Brain microvascular endothelial cell (primary cell): ENCODE results near the gene HNRNPUL2.
A peak's percentile ranks its signal among the peaks of the same experiment; 100 is the strongest.
"Not testable (repeated sequence)": the region's sequence is repeated elsewhere in the genome, so short reads cannot be mapped to it uniquely, and the experiment has no call there.

ENCODE experiments used
- DNase-seq: peaks from one replicate; pipeline ENCODE4 v3.0.0-alpha.2; 2020
- H3K27ac ChIP-seq: fragments of 250-450 bp; sonication (Bioruptor Pico); 2 replicates; pipeline ENCODE4 v1.5.1; 2020; ENCODE audit warnings: mild to moderate bottlenecking, moderate library complexity
- H3K27me3 ChIP-seq: fragments of 250-450 bp; sonication (Bioruptor Pico); replicated peaks from 2 replicates; pipeline ENCODE4 v1.5.1; 2020; ENCODE audit warnings: mild to moderate bottlenecking
- H3K36me3 ChIP-seq: fragments of 250-450 bp; sonication (Bioruptor Pico); replicated peaks from 2 replicates; pipeline ENCODE4 v1.5.1; 2020; ENCODE audit warnings: mild to moderate bottlenecking
- H3K4me3 ChIP-seq: 2 replicates; pipeline ENCODE4 v1.5.1; 2011; ENCODE audit warnings: low read depth, mild to moderate bottlenecking, control low read depth, low read length, moderate library complexity
- CTCF ChIP-seq: IDR thresholded peaks from 2 replicates; pipeline ENCODE4 v1.5.1; 2011; ENCODE audit warnings: low read depth, mild to moderate bottlenecking, moderate library complexity, low read length, control low read depth, inconsistent platforms; ENCODE audit errors: missing control alignments
- in situ Hi-C: cut with HindIII; loops from 2 replicates; pipeline ENCODE4 v1.10.0; 2017; ENCODE audit warnings: low sequenced_read_pairs, low pct_ligation_motif_present

Gene HNRNPUL2

GRCh38 chr11:62694455-62695167 is 32.6 kb downstream of the HNRNPUL2 start:
- Histone ChIP-seq H3K27ac (no peak overlapping the region), H3K27me3 (no peaks in the 10 kb centered on the region), H3K4me3 (no peak overlapping the region), H3K36me3 (peaks cover 31% of the 10 kb centered on the region)
- in situ Hi-C loops: no loop called here
- TF ChIP-seq CTCF: peak; percentile 91
- peak; percentile 72 for DNase-seq

GRCh38 chr11:62693624-62694023 is 33.6 kb downstream of the HNRNPUL2 start:
- in situ Hi-C loops, H3K27ac ChIP-seq, H3K4me3 ChIP-seq, H3K27me3 ChIP-seq, DNase-seq: not testable (repeated sequence)
- H3K36me3 ChIP-seq: peaks cover 31% of the 10 kb centered on the region

DNA sequence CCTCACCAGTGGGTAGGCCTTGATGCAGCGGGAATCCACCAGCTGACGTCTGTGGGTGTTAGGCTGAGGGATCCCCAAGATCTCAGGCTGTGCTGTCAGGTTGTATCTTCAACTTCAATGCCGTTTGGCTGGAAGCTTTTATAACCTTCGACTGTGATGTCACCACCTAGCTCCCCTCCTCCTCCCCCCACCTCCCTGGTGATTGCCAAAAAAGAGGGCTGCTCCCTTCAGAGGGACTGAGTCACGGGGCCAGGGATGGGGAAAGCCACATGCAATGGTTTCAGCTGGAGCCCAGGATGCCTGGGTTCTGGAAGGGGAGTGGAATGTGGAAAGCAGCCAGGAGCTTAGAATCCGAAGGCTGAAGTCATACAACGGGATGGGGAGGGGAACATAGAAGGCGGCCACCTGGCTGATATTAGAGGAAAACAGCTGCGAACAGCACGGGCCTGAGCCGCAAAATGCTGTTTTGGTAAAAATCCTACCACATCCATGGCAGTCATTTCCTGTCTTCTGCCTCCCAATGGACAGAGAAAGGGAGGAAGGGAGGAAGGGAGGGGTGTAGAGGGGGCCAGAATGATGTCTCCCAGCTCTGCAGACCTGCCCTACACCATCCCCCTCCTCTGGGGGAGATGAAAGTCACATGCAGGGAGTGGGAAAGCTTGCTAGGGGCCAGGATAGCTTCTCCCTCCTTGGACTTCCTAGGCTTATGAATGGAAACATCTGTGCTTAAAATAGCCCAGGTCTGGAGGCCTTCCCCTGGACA is 37.7 kb downstream of the HNRNPUL2 start, which contains the start of gene LRRN4CL:
Gene LRRN4CL, minus strand, starts transcription at position 110 of the 763 bp plus-strand sequence. CDS start 1,022 bp downstream, outside the sequence.
- TF ChIP-seq CTCF: no peak
- H3K27ac ChIP-seq: no peak within 1 kb of the TSS
- no peaks in the 10 kb centered on the region for H3K27me3 ChIP-seq
- in situ Hi-C loops: no loop called here
- H3K36me3 ChIP-seq: peaks cover 31% of the 10 kb centered on the region
- peak; percentile 37 for DNase-seq
- no peak within 1 kb of the TSS for H3K4me3 ChIP-seq

DNA sequence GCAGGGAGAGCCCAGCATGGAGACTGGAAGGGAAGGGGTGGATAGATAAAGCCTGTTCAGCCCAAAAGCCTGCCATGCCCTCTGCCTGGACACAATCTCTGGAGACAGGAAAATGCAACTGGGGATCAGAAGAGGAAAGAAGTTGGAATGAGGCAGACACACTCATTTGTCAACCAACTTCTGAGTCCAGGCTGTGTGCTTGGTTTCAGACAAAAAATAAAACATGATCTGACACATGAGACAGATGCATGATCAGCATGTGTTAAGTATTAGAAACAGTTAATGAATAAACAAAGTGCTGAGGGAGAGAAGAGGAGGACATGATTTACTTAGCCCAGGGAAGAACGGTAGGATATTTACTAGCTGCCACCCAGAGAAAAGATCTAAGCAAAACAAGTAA is 38.8 kb downstream of the HNRNPUL2 start:
- no peak for TF ChIP-seq CTCF
- peaks cover 28% of the 10 kb centered on the region for H3K36me3 ChIP-seq
- no peak for DNase-seq
- in situ Hi-C loops: no loop called here
- no peak overlapping the region for H3K27ac ChIP-seq
- H3K27me3 ChIP-seq: no peaks in the 10 kb centered on the region
- no peak overlapping the region for H3K4me3 ChIP-seq

DNA sequence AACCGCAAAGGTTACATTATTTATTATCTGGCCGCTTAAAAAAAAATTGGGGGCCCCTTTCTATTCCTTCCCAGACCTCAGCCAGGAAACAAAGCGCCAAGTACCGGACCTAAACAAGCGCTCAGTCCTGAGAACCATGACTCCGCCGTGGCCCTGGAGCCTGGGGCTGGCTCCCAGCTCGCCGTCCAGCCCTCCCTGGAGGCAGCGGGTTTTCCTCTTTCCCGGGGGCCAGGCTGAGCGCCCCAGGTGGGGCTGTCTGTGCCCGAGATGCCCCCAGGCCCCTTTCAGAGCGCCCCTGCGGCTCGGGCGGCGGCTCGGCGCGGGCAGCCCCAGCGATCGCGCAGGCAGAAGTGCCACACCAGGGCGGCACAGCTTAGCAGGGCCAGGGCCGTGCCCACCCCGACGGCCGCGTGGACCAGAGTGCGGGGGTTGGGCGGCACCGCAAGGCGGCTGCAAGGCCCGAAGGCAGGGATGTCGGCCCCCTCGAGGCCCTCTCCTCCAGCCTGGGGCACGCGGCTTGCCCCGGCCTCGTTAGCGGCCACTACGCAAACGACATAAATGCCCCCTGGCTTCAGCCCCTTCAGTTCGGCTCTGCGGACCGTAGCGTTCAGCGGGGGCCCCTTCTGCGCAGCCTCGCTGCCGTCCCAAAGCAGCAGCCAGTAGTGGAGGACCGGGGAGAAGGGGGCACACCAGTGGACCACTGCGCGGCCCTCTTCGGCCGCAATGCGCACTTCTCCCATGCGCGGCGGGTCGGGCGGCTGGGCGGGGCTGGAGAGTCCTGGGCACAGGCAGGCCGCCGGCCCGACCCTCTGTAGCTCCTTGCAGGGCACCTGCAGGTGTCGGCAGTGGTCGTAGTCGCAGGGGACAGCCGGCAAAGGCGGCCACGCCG is 39.5 kb downstream of the HNRNPUL2 start:
- Histone ChIP-seq H3K36me3 (peaks cover 21% of the 10 kb centered on the region), H3K27me3 (no peaks in the 10 kb centered on the region), H3K4me3 (peak overlapping the region; percentile 22), H3K27ac (no peak overlapping the region)
- in situ Hi-C loops: no loop called here
- TF ChIP-seq CTCF: no peak
- DNase-seq: no peak
